GM21390 (cell line): ENCODE measurements around the gene CEP192.
"Not testable (repeated sequence)": the region's sequence is repeated elsewhere in the genome, so short reads cannot be mapped to it uniquely, and the experiment has no call there.

Experiments used
- ATAC-seq: cut with Tn5 transposase; IDR thresholded peaks from one replicate; pipeline ENCODE4 v1.9.1; 2021; ENCODE audit not compliant: unreplicated experiment

The CEP192 gene

DNA sequence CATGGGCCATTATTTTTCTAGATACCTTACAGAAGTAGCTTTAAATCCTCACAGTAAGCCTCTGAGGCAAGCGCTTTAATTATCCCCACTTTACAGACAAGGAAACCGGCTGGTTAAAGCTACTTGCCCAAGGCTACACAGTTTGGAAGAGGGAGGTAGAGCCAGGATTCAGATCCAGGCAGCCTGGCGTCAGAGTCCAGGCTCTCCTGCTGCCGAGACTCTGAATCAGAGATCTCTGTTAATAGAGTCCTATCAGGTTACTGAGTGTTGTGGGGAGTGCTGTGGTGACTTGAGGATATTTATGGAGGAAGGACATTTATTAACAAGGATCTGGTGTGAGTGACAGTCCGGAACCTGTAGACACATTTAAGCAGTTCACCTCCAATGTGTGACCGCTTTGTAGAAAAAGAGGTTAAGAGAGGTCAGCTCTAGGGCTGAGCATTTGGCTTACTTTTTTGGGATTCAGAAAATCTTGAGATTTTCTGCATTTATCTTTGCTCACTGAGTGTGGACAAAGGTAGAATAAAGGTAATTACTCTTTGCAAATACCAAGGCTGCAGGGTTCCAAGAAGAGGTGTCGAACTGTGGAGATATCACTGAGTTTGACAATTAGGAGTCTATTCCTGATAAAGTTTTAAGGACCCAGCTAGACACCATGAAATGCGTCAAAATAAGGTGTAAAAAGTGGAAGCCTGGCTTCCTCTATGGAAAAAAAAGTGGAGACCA, 1.6 kb upstream of the CEP192 start:
- no peak for ATAC-seq

DNA sequence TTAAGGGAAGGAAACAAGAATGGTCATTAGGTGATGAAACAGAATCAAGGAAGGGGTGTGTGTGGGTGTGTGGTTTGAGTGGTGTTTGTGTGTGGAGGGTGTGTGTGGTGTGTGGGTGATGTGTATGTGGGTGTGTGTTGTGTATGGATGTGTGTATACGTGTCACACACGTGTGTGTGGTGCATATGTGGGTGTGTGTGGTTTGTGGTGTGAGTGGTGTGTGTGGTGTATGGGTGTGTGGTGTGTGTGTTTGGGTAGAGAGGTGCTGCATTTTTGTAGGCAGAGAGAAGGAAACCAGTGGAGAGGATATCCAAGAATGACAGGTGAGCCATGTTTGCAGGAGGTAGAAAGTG, 1.1 kb upstream of the CEP192 start:
- ATAC-seq, result no peak

DNA sequence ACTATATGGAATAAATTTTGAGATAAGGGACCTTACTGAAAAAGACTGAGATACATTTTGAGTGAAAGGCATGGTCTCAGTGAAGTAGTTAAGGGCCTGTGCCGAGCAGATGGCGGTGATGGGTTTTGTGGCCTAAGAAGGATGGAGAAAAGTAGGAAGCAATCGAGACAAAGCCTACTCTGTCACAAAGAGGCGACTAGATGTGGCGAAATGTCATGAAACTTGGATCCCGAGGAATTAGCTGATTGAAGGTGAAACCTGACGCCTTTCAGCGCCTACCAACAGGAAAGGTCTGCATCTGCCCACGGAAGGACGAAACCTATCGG, 558 bp upstream of the CEP192 start:
- ATAC-seq, result no peak

DNA sequence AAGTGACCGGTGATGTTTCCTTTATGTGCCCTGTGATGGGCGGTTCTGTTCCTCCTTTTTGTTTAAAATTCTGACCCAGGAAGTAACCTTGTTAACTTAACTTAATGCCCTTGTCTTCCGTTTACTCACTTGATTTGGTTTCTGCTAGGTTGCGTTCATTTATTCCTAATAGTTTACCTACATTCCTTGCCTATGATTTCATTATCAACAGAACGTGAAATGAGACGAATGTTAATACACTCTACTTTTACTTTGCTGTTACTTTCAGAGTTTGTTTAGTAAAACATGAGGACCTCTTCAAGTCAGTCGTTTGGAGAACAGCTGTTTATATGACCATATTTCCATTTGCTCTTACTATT, 638 bp downstream of the CEP192 start:
- ATAC-seq, result no peak

DNA sequence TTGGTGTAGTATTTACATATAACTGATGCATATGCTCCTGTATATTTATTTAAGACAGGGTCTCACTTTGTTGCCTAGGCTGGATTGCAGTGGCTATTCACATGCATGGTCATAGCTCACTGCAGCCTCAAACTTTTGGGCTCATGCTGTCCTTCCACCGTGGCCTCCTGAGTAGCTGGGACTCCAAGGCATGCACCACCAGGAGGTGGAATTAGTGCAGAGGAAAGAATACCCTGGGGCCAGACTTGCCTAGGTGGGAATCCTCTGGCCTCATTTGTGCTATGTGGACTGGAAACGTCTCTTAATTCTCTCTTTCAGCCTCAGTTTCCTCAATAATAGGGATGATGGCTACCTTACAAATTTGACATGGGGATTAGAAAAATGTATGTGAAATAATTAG, 2.3 kb downstream of the CEP192 start:
- no peak for ATAC-seq

DNA sequence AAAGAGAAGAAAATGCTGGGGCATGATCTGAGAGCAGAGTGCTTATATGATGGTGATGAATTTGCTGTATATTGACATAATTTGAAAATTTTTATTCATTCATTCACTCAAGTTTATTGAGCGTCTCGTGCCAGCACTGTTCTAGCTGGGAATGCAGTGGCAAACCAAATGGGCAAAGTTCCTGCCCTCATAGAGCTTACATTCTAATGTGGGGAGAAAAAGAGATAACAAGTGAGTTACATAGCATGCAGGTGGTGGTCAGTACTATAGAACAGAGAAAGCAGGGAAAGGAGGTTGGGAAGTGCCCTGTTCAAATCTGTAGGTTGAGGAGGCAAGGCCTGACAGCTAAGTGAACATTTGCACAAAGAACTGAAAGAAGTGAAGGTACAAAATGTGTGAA, 4.3 kb downstream of the CEP192 start:
- ATAC-seq, result no peak

DNA sequence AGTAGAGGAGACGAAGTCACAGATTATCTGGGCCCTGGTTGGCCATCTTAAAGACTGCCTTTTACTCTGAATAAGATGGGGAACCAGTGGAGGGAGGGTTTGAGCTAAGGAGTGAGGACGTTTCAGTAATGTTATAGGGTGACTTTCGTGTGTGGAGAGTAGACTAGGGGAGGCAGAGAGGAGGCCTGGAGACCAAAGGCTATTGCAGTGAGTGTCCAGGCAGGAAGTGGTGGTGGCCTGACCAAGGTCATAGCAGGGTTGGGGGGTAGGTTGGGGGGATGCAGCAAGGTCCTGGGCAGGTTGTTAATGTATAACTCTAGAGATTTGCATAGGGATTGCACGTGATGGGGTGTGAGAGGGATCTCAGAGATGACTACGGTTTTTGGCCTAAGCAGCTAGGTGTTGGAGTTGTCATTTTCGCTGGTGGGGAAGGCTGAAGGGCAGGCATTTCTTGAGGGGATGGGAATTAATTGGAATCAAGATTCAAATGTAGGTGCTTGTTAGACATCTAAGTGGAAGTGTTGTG, 4.9 kb downstream of the CEP192 start:
- ATAC-seq, result no peak

DNA sequence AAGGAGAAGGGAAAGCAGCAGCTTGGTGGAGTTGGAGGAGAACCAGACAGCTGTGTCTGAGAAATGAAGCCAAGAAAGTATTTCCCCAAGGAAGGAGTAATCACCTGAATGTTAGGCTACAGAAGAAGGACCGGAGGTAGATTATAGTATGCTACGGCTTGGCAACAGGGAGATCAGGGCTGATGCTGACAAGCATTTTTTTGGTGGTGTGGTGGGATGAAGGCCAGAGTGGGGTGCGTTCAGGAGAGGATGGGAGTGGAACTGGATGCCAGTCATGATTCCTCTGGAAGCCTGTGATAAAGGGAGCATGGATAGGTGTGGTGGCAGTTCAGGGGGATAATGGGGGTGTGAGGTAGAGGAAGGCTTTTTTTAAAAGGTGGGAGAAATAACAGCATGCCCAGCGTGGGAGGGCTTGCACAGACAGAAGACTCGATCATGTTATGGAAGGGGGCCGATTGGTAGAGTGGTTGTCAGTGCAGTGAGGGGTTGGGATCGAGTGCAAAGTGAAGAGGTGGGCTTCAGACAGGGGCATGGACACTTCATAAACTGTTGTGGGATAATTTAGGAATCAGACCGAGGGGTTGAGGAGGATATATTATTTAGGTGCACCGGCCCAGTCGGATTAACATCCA, 5.6 kb downstream of the CEP192 start:
- no peak for ATAC-seq

DNA sequence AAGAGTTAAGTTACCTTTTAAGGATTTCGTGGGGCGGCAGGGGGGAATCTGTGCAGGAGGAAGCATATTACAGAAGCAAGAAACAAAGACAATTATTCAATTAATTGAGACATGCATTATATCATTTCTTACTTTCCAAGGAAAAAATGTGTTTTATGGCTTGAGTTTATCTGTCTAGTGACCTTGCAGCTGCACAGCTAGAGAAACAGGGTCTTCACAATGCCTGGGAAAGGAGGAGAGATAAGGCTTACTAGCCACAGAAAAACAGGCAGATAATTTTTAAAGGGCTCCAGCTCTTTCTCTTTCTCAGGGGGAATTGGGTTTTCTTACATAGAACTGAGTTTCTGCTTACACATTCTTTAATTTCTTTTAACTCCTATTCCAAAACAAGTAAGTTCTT, 6.2 kb downstream of the CEP192 start:
- ATAC-seq, result not testable (repeated sequence)

DNA sequence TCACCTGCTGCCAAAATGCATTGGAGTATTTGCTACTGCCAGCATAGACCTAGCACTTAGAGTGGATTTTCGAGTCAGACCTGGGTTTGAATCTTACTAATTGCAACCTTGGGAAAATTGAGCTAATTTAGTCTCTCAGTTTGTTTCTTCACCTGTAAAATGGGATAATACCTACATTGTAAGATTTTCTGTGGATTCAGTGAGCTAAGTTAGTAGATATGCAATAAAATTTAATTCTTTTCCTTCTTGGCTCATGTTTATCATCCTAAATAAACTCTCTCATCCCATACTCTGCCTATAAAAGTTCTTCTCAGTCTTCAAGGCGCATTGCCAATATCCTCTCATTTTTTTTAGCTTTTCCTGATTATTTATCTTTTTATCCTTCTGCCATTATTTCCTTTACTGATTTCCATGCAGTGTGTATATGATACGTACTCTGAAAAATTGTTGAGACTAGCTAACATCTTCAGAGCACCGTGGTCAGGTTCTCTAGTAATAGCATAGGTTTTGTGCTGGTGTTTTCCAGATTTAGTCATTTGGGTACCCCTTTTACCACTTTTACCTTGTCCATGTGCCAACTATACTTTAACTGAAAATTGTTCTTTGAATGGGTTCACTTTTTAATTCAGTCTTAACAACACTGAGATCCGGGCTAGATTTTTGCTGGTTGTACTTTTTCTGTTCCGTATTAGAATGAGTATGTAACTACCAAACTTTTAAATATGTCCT, 7.3 kb downstream of the CEP192 start:
- ATAC-seq, result peak; percentile 47

DNA sequence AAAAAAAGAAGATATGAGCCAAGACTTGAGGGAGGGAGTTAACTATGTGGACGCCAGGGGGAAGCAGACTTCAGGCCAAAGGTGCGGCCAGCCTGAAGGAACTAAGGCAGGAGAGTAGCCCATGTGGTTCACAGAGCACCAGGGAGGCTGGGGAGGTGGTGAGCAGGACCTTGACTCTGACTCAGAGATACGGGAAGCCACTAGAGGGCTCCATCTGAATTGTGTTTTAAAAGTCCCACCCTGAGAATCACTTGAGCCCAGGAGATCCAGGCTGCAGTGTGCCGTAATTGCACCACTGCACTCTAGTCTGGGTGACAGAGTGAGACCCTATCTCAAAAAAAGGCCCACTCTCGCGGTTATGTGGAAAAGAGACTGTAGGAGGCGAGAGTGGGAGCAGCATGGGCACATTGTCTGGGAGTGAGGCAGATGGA, 12.3 kb downstream of the CEP192 start:
- ATAC-seq, result no peak

DNA sequence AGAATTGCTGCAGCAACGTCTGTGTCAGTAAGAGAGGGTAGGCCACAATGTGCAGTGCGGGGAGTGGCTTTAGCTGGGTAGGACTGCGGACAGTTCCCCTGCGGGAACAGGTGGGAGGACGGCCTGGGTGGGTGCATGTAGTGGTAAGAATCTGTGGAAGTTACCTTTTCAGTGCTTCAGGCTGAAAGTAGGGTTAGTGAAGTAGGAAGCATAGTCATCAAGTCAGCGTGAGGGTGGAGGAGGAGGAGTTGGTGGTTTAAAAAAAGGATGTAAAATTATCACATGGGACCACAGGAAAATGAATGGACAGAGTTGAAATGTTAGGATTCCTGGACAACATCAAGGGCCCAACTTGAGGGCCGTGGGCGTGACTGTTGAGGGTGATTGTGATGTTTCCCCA, 13.2 kb downstream of the CEP192 start:
- no peak for ATAC-seq

DNA sequence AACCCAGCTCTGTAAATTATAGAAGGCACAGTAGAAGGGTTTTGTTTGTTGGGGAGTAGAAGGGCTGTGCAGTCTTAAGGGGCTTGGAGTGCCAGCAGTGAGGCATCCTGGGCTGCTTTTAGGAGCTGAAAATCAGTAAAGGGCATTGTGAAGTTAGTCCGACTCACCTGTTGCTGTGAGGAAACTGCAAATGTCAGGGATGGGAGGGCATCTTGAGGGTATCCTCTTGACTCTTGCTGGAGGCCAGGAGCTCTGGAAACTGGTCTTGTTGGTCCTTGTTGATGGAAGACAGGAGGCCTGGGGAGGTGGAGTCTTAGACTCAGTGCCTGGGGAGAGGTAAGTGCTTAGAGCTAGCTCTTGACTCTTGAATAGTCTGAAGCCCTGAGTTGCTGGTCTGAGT, 14.1 kb downstream of the CEP192 start:
- ATAC-seq, result no peak

DNA sequence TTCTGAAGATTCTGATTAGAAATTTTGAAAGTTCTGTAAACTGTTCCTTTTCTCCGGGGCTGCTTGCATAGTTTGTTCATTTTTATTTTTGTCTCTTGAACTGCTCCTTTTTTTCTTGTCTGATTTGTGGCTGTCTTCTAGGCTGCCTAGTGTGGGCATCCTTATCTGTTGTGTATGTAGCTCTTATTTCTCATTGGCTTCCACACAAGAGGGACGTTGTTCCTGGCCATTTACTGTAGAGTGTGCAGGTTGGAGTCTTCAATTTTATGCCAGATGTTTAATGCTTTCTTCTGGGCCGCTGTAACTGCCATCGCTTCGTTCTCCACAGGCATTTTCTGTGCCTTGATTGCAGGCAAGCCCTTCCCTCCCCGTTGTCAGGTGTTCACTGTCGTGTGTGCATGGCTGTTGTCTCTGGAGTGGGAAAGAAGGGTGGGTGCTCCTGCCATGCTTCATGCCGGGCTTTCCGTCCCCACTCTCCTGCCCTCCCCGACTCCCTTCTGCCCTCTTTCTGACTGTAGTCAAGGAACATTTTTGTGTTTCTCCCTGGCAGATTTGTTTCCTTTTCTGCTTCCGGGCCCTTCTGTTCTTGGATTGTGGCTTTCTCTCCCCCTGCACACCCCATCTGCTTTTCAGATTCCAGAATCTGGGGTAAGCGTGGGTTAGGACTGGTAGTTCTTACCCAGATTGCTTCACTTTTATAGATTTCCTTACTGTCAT, 15.5 kb downstream of the CEP192 start:
- ATAC-seq, result no peak

DNA sequence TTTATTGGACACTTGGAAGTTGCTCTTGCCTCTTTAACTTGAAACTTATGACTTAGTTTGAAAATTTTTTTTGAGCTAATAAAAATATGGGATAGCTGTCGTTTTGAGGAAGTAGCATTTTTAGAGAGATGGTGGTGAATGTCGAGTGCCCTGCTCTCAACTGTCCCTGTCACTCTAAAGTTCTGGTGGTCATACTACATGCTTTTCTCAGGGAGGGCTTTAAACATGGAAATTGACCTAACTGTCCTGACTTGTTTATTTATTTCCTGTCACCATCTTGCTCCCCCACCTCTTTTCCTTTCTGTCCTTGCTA, 16.0 kb downstream of the CEP192 start:
- ATAC-seq, result no peak

DNA sequence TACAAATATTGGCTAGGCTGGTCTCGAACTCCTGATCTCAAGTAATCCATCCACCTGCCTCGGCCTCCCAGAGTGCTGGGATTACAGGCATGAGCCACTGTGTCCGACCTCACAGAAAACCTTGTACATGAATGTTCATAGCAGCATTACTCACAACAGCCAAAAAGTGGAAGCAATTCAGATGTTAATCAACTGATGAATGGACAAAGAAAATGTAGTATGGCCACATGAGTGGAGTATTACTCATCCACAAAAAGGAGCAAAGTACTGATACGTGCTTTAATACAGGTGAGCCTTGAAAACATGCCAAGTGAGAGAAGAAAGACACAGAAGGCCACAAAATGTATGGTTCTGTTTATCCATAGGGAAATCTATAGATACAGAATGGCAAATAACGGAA, 20.6 kb downstream of the CEP192 start:
- no peak for ATAC-seq

DNA sequence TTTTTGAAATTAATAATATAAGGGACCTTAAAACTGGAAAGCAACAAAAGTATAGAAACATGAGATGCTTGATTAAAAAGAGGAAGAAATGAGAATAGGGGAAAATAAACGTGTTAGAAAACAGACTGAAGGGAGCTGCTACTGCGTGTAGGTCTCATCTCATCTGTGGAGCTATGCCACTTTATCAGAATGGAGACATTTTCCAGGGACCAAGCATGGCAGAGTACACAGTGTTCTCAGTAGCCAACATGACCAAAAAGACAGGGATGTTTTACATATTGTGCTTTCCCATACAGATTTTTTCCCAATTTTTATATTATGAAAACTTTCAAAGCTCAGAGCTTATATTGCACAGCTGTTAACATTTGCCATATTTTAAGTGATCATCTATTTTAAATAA, 23.1 kb downstream of the CEP192 start:
- ATAC-seq, result no peak

DNA sequence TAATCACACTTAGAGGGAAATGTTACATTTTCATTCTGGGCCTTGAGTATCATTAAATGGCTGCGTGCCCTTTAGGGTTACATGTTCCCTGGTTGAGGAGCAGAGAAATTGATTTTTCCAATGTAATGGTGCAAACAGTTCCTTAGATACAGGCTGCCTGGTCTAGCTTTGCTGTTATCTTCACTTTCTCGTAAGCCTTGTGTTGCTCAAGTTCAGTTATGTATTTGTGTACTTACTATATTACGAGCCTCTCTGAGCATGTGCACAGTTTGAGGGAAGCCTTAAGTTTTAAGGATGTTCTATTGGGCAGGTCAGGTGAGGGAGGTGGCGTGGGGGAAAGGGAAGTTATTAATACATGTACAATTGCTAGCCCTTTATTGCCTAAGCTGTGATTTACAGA, 23.7 kb downstream of the CEP192 start:
- ATAC-seq, result no peak

DNA sequence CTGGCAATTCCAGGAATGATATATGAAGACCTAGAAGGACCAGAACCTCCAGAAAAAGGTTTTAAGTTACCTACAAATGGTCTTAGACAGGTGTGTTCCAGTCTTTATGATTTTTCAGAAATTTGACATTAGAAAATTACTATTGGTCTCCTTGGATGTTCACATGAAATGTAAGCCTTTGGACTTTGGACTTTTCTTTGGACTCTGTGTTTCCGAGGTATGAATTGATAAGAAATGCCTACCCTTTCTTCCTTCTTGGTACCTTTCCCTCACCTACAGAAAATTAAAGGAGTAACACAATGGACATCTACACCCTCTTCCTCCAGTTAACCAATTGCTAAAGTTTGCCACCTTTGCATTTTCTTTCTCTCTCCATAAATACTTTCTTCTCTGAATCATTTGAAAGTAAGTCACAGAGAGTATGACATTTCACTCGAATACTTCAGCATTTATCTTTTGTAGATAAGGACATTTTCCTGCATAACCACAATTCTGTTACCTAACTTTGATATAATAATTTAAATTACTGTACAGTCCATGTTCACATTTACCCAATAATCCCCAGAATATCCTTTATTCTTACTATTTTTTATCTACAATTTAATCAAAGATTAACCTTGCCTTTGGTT, 26.2 kb downstream of the CEP192 start:
- no peak for ATAC-seq

DNA sequence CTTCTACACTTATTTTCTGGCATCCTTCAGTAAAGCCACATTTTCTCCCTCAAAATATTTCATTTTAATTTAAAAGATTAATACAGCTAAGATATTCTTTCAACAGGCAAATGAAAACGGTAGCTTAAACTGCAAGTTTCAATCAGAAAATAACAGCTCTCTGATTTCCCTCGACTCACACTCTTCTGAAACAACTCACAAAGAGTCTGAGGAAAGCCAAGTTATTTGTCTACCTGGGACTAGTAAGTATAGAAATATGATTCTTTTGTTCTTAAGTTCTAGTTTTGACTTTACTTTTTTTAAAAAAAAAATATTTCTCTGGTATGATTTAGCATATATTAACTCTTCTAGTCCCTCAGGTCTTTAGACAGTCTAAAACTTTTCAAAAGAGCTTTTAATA, 27.2 kb downstream of the CEP192 start:
- no peak for ATAC-seq

DNA sequence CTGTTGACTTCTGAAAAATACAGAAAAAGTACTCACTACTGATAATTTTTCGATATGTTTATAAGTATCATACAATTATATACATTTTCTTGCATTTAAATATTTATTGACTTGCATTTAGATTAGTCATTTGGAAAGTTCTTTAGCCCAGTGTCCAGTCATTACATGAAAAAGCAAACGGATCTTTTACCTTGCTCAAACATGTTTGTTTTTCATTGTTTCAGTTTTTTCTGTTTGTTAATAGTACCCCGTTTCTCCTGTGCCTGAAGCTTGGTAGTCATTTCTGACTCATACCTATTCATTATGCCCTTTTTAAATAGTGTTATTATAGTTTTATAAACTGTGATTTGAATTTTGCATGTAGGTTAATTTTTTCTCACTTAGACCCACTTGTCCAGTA, 28.1 kb downstream of the CEP192 start:
- no peak for ATAC-seq
